ENCODE results near the gene LAMA3. TPM values are rescaled to one million over a fixed set of nuclear protein-coding genes. Genes with fewer than 3 reads are reported as not detected.

LAMA3 gene
- total RNA-seq, 1 donor from 2014 or later, result 1.9 TPM

- DNase-seq (ENCODE audit: low spot score), result no peak
- TF ChIP-seq CTCF (IDR thresholded peaks at IDR 0.05), result no peak
- H3K4me3 Mint-ChIP-seq (ENCODE audit: unreplicated experiment), result no peak overlapping the region
- H3K36me3 Mint-ChIP-seq (ENCODE audit: low read depth), result no peaks in the 10 kb centered on the region
- H3K4me1 Mint-ChIP-seq (ENCODE audit: low read depth), result peaks cover 14% of the 10 kb centered on the region
- no peaks in the 10 kb centered on the region for H3K27me3 Mint-ChIP-seq (ENCODE audit: low read depth)
- no peak overlapping the region for H3K27ac Mint-ChIP-seq (ENCODE audit: unreplicated experiment)
- no peaks in the 10 kb centered on the region for H3K9me3 Mint-ChIP-seq (ENCODE audit: low read depth)
Observed at GRCh38 chr18:23776306-23776705, 87.1 kb downstream of the LAMA3 start.

- TF ChIP-seq CTCF (IDR thresholded peaks at IDR 0.05), result no peak
- H3K36me3 Mint-ChIP-seq (ENCODE audit: low read depth), result no peaks in the 10 kb centered on the region
Observed at GRCh38 chr18:23778828-23779227, 89.6 kb downstream of the LAMA3 start.

GRCh38 chr18:23779696-23780303 lies 90.5 kb downstream of the LAMA3 start:
- TF ChIP-seq CTCF (IDR thresholded peaks at IDR 0.05), result no peak
- no peaks in the 10 kb centered on the region for H3K9me3 Mint-ChIP-seq (ENCODE audit: low read depth)
- no peak overlapping the region for H3K4me3 Mint-ChIP-seq (ENCODE audit: unreplicated experiment)
- H3K27ac Mint-ChIP-seq (ENCODE audit: unreplicated experiment), result peak overlapping the region; percentile 85
- H3K27me3 Mint-ChIP-seq (ENCODE audit: low read depth), result no peaks in the 10 kb centered on the region
- H3K36me3 Mint-ChIP-seq (ENCODE audit: low read depth), result no peaks in the 10 kb centered on the region
- peaks cover 17% of the 10 kb centered on the region for H3K4me1 Mint-ChIP-seq (ENCODE audit: low read depth)
- no peak for DNase-seq (ENCODE audit: low spot score)

More at GRCh38 chr18:23778828-23779227, 89.6 kb downstream of the LAMA3 start:
- H3K27me3 Mint-ChIP-seq (ENCODE audit: low read depth), result no peaks in the 10 kb centered on the region
- no peak overlapping the region for H3K27ac Mint-ChIP-seq (ENCODE audit: unreplicated experiment)
- no peak overlapping the region for H3K4me3 Mint-ChIP-seq (ENCODE audit: unreplicated experiment)
- H3K9me3 Mint-ChIP-seq (ENCODE audit: low read depth), result no peaks in the 10 kb centered on the region
- H3K4me1 Mint-ChIP-seq (ENCODE audit: low read depth), result peaks cover 14% of the 10 kb centered on the region
- DNase-seq (ENCODE audit: low spot score), result no peak

GRCh38 chr18:23784832-23785245 lies 95.6 kb downstream of the LAMA3 start:
- Mint-ChIP-seq H3K4me3 (ENCODE audit: unreplicated experiment) (no peak overlapping the region), H3K27me3 (ENCODE audit: low read depth) (no peaks in the 10 kb centered on the region), H3K9me3 (ENCODE audit: low read depth) (peaks cover 15% of the 10 kb centered on the region), H3K36me3 (ENCODE audit: low read depth) (peaks cover 1% of the 10 kb centered on the region), H3K27ac (ENCODE audit: unreplicated experiment) (no peak overlapping the region), H3K4me1 (ENCODE audit: low read depth) (peaks cover 14% of the 10 kb centered on the region)
- DNase-seq (ENCODE audit: low spot score), result no peak
- no peak for TF ChIP-seq CTCF (IDR thresholded peaks at IDR 0.05)

GRCh38 chr18:23793051-23793450 lies 103.8 kb downstream of the LAMA3 start:
- Mint-ChIP-seq H3K4me3 (ENCODE audit: unreplicated experiment) (no peak overlapping the region), H3K4me1 (ENCODE audit: low read depth) (no peaks in the 10 kb centered on the region), H3K27ac (ENCODE audit: unreplicated experiment) (no peak overlapping the region), H3K27me3 (ENCODE audit: low read depth) (no peaks in the 10 kb centered on the region), H3K9me3 (ENCODE audit: low read depth) (peaks cover 3% of the 10 kb centered on the region), H3K36me3 (ENCODE audit: low read depth) (no peaks in the 10 kb centered on the region)
- no peak for TF ChIP-seq CTCF (IDR thresholded peaks at IDR 0.05)
- DNase-seq (ENCODE audit: low spot score), result no peak

Measured in chondrocyte (in vitro differentiated cells).